ENCODE measurements around the gene CDHR3.

GRCh38 chr7:106009503-106010226 lies 46.6 kb downstream of the CDHR3 start:
- TF ChIP-seq CTCF (IDR thresholded peaks at IDR 0.05) (peak; percentile 98), EZH2 (IDR thresholded peaks at IDR 0.05) (no peak), EZH2phosphoT487 (IDR thresholded peaks at IDR 0.05) (no peak)

Measured in neural progenitor cell (in vitro differentiated cells).